ENCODE data around the gene CARS2.
A peak's percentile ranks its signal among the peaks of the same experiment; 100 is the strongest.
"Not testable (repeated sequence)": the region's sequence is repeated elsewhere in the genome, so short reads cannot be mapped to it uniquely, and the experiment has no call there.

CARS2 gene

GRCh38 chr13:110734561-110734960, 28.6 kb upstream of the CARS2 start:
- no peak overlapping the region for H3K4me3 ChIP-seq (ENCODE audit: low read depth, low read length)

GRCh38 chr13:110731072-110731471, 25.2 kb upstream of the CARS2 start:
- no peak for TF ChIP-seq MAX (IDR thresholded peaks at IDR 0.05; ENCODE audit: low read depth, low read length)
- TF ChIP-seq CTCF (IDR thresholded peaks at IDR 0.05; ENCODE audit: low read depth, low read length) = no peak
- no peak for TF ChIP-seq MYC (IDR thresholded peaks at IDR 0.05; ENCODE audit: low read depth, low read length)
- TF ChIP-seq POLR2A (IDR thresholded peaks at IDR 0.05; ENCODE audit: extremely low read depth, insufficient read length) = no peak
- DNase-seq (ENCODE audit: low read depth) = no peak
- no peak overlapping the region for H3K4me3 ChIP-seq (ENCODE audit: low read depth, low read length)

More at GRCh38 chr13:110734561-110734960, 28.6 kb upstream of the CARS2 start:
- no peak for DNase-seq (ENCODE audit: low read depth)
- no peak for TF ChIP-seq MAX (IDR thresholded peaks at IDR 0.05; ENCODE audit: low read depth, low read length)
- no peak for TF ChIP-seq CTCF (IDR thresholded peaks at IDR 0.05; ENCODE audit: low read depth, low read length)
- no peak for TF ChIP-seq POLR2A (IDR thresholded peaks at IDR 0.05; ENCODE audit: extremely low read depth, insufficient read length)
- TF ChIP-seq MYC (IDR thresholded peaks at IDR 0.05; ENCODE audit: low read depth, low read length) = no peak

GRCh38 chr13:110726726-110727125, 20.8 kb upstream of the CARS2 start:
- TF ChIP-seq POLR2A (IDR thresholded peaks at IDR 0.05; ENCODE audit: extremely low read depth, insufficient read length) = no peak
- TF ChIP-seq MYC (IDR thresholded peaks at IDR 0.05; ENCODE audit: low read depth, low read length) = peak; percentile 89
- TF ChIP-seq CTCF (IDR thresholded peaks at IDR 0.05; ENCODE audit: low read depth, low read length) = no peak
- peak; percentile 93 for TF ChIP-seq MAX (IDR thresholded peaks at IDR 0.05; ENCODE audit: low read depth, low read length)
- DNase-seq (ENCODE audit: low read depth) = peak; percentile 92
- H3K4me3 ChIP-seq (ENCODE audit: low read depth, low read length) = no peak overlapping the region

GRCh38 chr13:110726153-110726552, 20.2 kb upstream of the CARS2 start:
- not testable (repeated sequence) for H3K4me3 ChIP-seq (ENCODE audit: low read depth, low read length); DNase-seq (ENCODE audit: low read depth)

- no peak for DNase-seq (ENCODE audit: low read depth)
- H3K4me3 ChIP-seq (ENCODE audit: low read depth, low read length) = no peak overlapping the region
- TF ChIP-seq CTCF (IDR thresholded peaks at IDR 0.05; ENCODE audit: low read depth, low read length) = no peak
- no peak for TF ChIP-seq POLR2A (IDR thresholded peaks at IDR 0.05; ENCODE audit: extremely low read depth, insufficient read length)
- no peak for TF ChIP-seq MAX (IDR thresholded peaks at IDR 0.05; ENCODE audit: low read depth, low read length)
- no peak for TF ChIP-seq MYC (IDR thresholded peaks at IDR 0.05; ENCODE audit: low read depth, low read length)
Observed at GRCh38 chr13:110723598-110723997, 17.7 kb upstream of the CARS2 start.

- no peak overlapping the region for H3K4me3 ChIP-seq (ENCODE audit: low read depth, low read length)
- no peak for TF ChIP-seq POLR2A (IDR thresholded peaks at IDR 0.05; ENCODE audit: extremely low read depth, insufficient read length)
- TF ChIP-seq MYC (IDR thresholded peaks at IDR 0.05; ENCODE audit: low read depth, low read length) = no peak
- no peak for TF ChIP-seq CTCF (IDR thresholded peaks at IDR 0.05; ENCODE audit: low read depth, low read length)
- TF ChIP-seq MAX (IDR thresholded peaks at IDR 0.05; ENCODE audit: low read depth, low read length) = no peak
- no peak for DNase-seq (ENCODE audit: low read depth)
Observed at GRCh38 chr13:110722971-110723370, 17.1 kb upstream of the CARS2 start.
